Measurements from ENCODE around the gene NID1. TPM values are rescaled to one million over a fixed set of nuclear protein-coding genes. Genes with fewer than 3 reads are reported as not detected.
"Not testable (repeated sequence)": the region's sequence is repeated elsewhere in the genome, so short reads cannot be mapped to it uniquely, and the experiment has no call there.

NID1 gene
- total RNA-seq, 8 experiments from 2014 or later, result 5.1 to 271 (median 8.9) TPM

GRCh38 chr1:236086537-236086936 is 21.6 kb upstream of the NID1 start:
- no peak for ATAC-seq (replicated peaks in 6 of 8)
- no peak overlapping the region for H3K27ac ChIP-seq
- in situ Hi-C loops (cut with MboI; ENCODE audit: low pct_unique_long_range_greater_than_20kb in 2 of 9, low sequenced_read_pairs in 9 of 9, unreplicated experiment in 9 of 9), result no loop called here
- no peaks in the 10 kb centered on the region for H3K4me1 ChIP-seq (replicated peaks in 1 of 2)
- H3K4me3 ChIP-seq, result no peak overlapping the region
- 50 to 90% (median 77%) methylated on average over 2 to 7 of the region's 7 CpGs for WGBS, 10 experiments

GRCh38 chr1:236085545-236086159 is 20.8 kb upstream of the NID1 start:
- Histone ChIP-seq H3K4me1 (replicated peaks in 1 of 2) (no peaks in the 10 kb centered on the region), H3K27ac (no peak overlapping the region), H3K4me3 (no peak overlapping the region)
- ATAC-seq (replicated peaks in 6 of 8), result no peak
- 20 to 100% (median 88%) methylated on average over 1 to 6 of the region's 6 CpGs; no CpG with 5 or more reads in 1 of the 10 experiments for WGBS, 10 experiments
- in situ Hi-C loops (cut with MboI; ENCODE audit: low pct_unique_long_range_greater_than_20kb in 2 of 9, low sequenced_read_pairs in 9 of 9, unreplicated experiment in 9 of 9), result no loop called here

GRCh38 chr1:236084386-236084730 is 19.5 kb upstream of the NID1 start:
- 75 to 100% (median 97%) methylated on average over 1 to 3 of the region's 3 CpGs; no CpG with 5 or more reads in 4 of the 10 experiments for WGBS, 10 experiments

GRCh38 chr1:236083650-236084385 is 18.9 kb upstream of the NID1 start:
- Histone ChIP-seq H3K4me3 (no peak overlapping the region), H3K4me1 (replicated peaks in 1 of 2) (no peaks in the 10 kb centered on the region), H3K27ac (no peak overlapping the region)
- WGBS, 10 experiments, result 0 to 74% (median 50%) methylated on average over 1 to 8 of the region's 8 CpGs; no CpG with 5 or more reads in 1 of the 10 experiments
- in situ Hi-C loops (cut with MboI; ENCODE audit: low pct_unique_long_range_greater_than_20kb in 2 of 9, low sequenced_read_pairs in 9 of 9, unreplicated experiment in 9 of 9), result no loop called here
- ATAC-seq (replicated peaks in 6 of 8), result peak; percentile 24 to 99 (median 54)

More at GRCh38 chr1:236084386-236084730, 19.5 kb upstream of the NID1 start:
- H3K4me1 ChIP-seq (replicated peaks in 1 of 2), result no peaks in the 10 kb centered on the region
- H3K4me3 ChIP-seq, result no peak overlapping the region
- no peak overlapping the region for H3K27ac ChIP-seq
- ATAC-seq (replicated peaks in 6 of 8), result no peak
- in situ Hi-C loops (cut with MboI; ENCODE audit: low pct_unique_long_range_greater_than_20kb in 2 of 9, low sequenced_read_pairs in 9 of 9, unreplicated experiment in 9 of 9), result no loop called here

- 80 to 100% (median 92%) methylated on average over 1 to 4 of the region's 4 CpGs for WGBS, 10 experiments
These were observed 17.6 kb upstream of the NID1 start for GRCh38 chr1:236082526-236082925.

GRCh38 chr1:236081546-236082227 is 16.8 kb upstream of the NID1 start:
- WGBS, 10 experiments, result 90 to 100% (median 91%) methylated on average over 1 to 10 of the region's 10 CpGs; no CpG with 5 or more reads in 3 of the 10 experiments
- in situ Hi-C loops (cut with MboI; ENCODE audit: low pct_unique_long_range_greater_than_20kb in 2 of 9, low sequenced_read_pairs in 9 of 9, unreplicated experiment in 9 of 9), result no loop called here
- H3K27ac ChIP-seq, result no peak overlapping the region
- ATAC-seq (replicated peaks in 6 of 8), result no peak
- no peak overlapping the region for H3K4me3 ChIP-seq
- H3K4me1 ChIP-seq (replicated peaks in 1 of 2), result no peaks in the 10 kb centered on the region

More at GRCh38 chr1:236082526-236082925, 17.6 kb upstream of the NID1 start:
- no peak for ATAC-seq (replicated peaks in 6 of 8)
- Histone ChIP-seq H3K4me3 (no peak overlapping the region), H3K27ac (no peak overlapping the region), H3K4me1 (replicated peaks in 1 of 2) (no peaks in the 10 kb centered on the region)
- in situ Hi-C loops (cut with MboI; ENCODE audit: low pct_unique_long_range_greater_than_20kb in 2 of 9, low sequenced_read_pairs in 9 of 9, unreplicated experiment in 9 of 9), result no loop called here

GRCh38 chr1:236079703-236080102 is 14.8 kb upstream of the NID1 start:
- in situ Hi-C loops (cut with MboI; ENCODE audit: low pct_unique_long_range_greater_than_20kb in 2 of 9, low sequenced_read_pairs in 9 of 9, unreplicated experiment in 9 of 9), result no loop called here
- no peak overlapping the region for H3K4me3 ChIP-seq
- no peak overlapping the region for H3K27ac ChIP-seq
- ATAC-seq (replicated peaks in 6 of 8), result no peak
- no peaks in the 10 kb centered on the region for H3K4me1 ChIP-seq (replicated peaks in 1 of 2)
- 73 to 97% (median 91%) methylated on average over 1 to 5 of the region's 5 CpGs for WGBS, 10 experiments

GRCh38 chr1:236078993-236079392 is 14.1 kb upstream of the NID1 start:
- WGBS, 10 experiments, result 59 to 100% (median 88%) methylated on average over 1 to 2 of the region's 2 CpGs
- no peak overlapping the region for H3K4me3 ChIP-seq
- in situ Hi-C loops (cut with MboI; ENCODE audit: low pct_unique_long_range_greater_than_20kb in 2 of 9, low sequenced_read_pairs in 9 of 9, unreplicated experiment in 9 of 9), result no loop called here
- H3K27ac ChIP-seq, result no peak overlapping the region
- ATAC-seq (replicated peaks in 6 of 8), result no peak
- H3K4me1 ChIP-seq (replicated peaks in 1 of 2), result no peaks in the 10 kb centered on the region

- H3K27ac ChIP-seq; H3K4me1 ChIP-seq (replicated peaks in 1 of 2); ATAC-seq (replicated peaks in 6 of 8); in situ Hi-C loops (cut with MboI; ENCODE audit: low pct_unique_long_range_greater_than_20kb in 2 of 9, low sequenced_read_pairs in 9 of 9, unreplicated experiment in 9 of 9); H3K4me3 ChIP-seq: not testable (repeated sequence)
- 64 to 100% (median 92%) methylated on average over 1 to 4 of the region's 4 CpGs; no CpG with 5 or more reads in 1 of the 10 experiments for WGBS, 10 experiments
These were observed 13.2 kb upstream of the NID1 start for GRCh38 chr1:236078077-236078476.

GRCh38 chr1:236075848-236076247 is 11.0 kb upstream of the NID1 start:
- no peak for ATAC-seq (replicated peaks in 6 of 8)
- 28 to 100% (median 86%) methylated on average over 1 to 4 of the region's 4 CpGs; no CpG with 5 or more reads in 1 of the 10 experiments for WGBS, 10 experiments
- in situ Hi-C loops (cut with MboI; ENCODE audit: low pct_unique_long_range_greater_than_20kb in 2 of 9, low sequenced_read_pairs in 9 of 9, unreplicated experiment in 9 of 9), result no loop called here

GRCh38 chr1:236073307-236073897 is 8.5 kb upstream of the NID1 start:
- H3K4me3 ChIP-seq, result no peak overlapping the region
- in situ Hi-C loops (cut with MboI; ENCODE audit: low pct_unique_long_range_greater_than_20kb in 2 of 9, low sequenced_read_pairs in 9 of 9, unreplicated experiment in 9 of 9), result no loop called here
- H3K27ac ChIP-seq, result no peak overlapping the region
- H3K4me1 ChIP-seq (replicated peaks in 1 of 2), result peaks cover 2% of the 10 kb centered on the region in 2 donors
- ATAC-seq (replicated peaks in 6 of 8), result no peak
- 50 to 96% (median 85%) methylated on average over 2 to 4 of the region's 4 CpGs for WGBS, 10 experiments

More at GRCh38 chr1:236075848-236076247, 11.0 kb upstream of the NID1 start:
- H3K4me3 ChIP-seq, result no peak overlapping the region
- H3K4me1 ChIP-seq (replicated peaks in 1 of 2), result no peaks in the 10 kb centered on the region
- H3K27ac ChIP-seq, result no peak overlapping the region

- Histone ChIP-seq H3K4me1 (replicated peaks in 1 of 2) (peaks cover 15 to 16% of the 10 kb centered on the region in 2 donors), H3K27ac (no peak overlapping the region), H3K4me3 (no peak overlapping the region)
- no peak for ATAC-seq (replicated peaks in 6 of 8)
- in situ Hi-C loops (cut with MboI; ENCODE audit: low pct_unique_long_range_greater_than_20kb in 2 of 9, low sequenced_read_pairs in 9 of 9, unreplicated experiment in 9 of 9), result no loop called here
- WGBS, 10 experiments, result 87 to 100% (median 97%) methylated on average over 2 to 5 of the region's 5 CpGs; no CpG with 5 or more reads in 1 of the 10 experiments
These were observed 7.1 kb upstream of the NID1 start for GRCh38 chr1:236072001-236072400.

GRCh38 chr1:236070753-236071152 is 5.9 kb upstream of the NID1 start:
- no peak overlapping the region for H3K27ac ChIP-seq
- ATAC-seq (replicated peaks in 6 of 8), result no peak
- in situ Hi-C loops (cut with MboI; ENCODE audit: low pct_unique_long_range_greater_than_20kb in 2 of 9, low sequenced_read_pairs in 9 of 9, unreplicated experiment in 9 of 9), result no loop called here

More at GRCh38 chr1:236070753-236071152, 5.9 kb upstream of the NID1 start:
- Histone ChIP-seq H3K4me1 (replicated peaks in 1 of 2) (peaks cover 18% of the 10 kb centered on the region in 2 donors), H3K4me3 (no peak overlapping the region)

Data from motor neuron (in vitro differentiated cells).